Thyroid gland (tissue), 4 donors: Measurements from ENCODE around the gene STEAP4. TPM values are rescaled to one million over a fixed set of nuclear protein-coding genes. Genes with fewer than 3 reads are reported as not detected.

Experiments used
- DNase-seq, 2 donors: peaks; one replicate each; pipeline ENCODE4 v3.0.0-alpha.2; 2019
- H3K27ac ChIP-seq, 3 donors: fragments of 200-600 bp; sonication (generic); 1 replicate in 2 of 3; 2 replicates in 1 of 3; pipeline ENCODE4 v1.5.1; 2016 to 2019; ENCODE audit warnings: mild to moderate bottlenecking in 1 of 3, moderate library complexity in 1 of 3
- H3K27me3 ChIP-seq: fragments of 200-600 bp; sonication (generic); one replicate; pipeline ENCODE4 v1.5.1; 2019
- H3K36me3 ChIP-seq, 2 donors: fragments of 200-600 bp; sonication (generic); one replicate each; pipeline ENCODE4 v1.5.1; 2016 to 2019
- H3K4me1 ChIP-seq, 2 donors: fragments of 200-600 bp; sonication (generic); one replicate each; pipeline ENCODE4 v1.5.1; 2017 to 2019
- H3K4me3 ChIP-seq, 3 donors: fragments of 200-600 bp; sonication (generic); replicated peaks in 1 of 3; 1 replicate in 2 of 3; 2 replicates in 1 of 3; pipeline ENCODE4 v1.5.1; 2016; ENCODE audit warnings: mild to moderate bottlenecking in 1 of 3
- H3K9me3 ChIP-seq: fragments of 200-600 bp; sonication (generic); one replicate; pipeline ENCODE4 v1.5.1; 2017
- POLR2A ChIP-seq, 2 donors: fragments of 450-650 bp; IDR thresholded peaks; one replicate each; pipeline ENCODE4 v1.6.1; 2017; ENCODE audit warnings: antibody characterized with exemption in 2 of 2, mild to moderate bottlenecking in 2 of 2, moderate library complexity in 1 of 2
- WGBS, 2 donors: methylation state at CpG; one replicate each; pipeline ENCODE4 v1.1.5; 2017; 5-methylcytosine and 5-hydroxymethylcytosine counted together
- intact Hi-C: fragments of 100-400 bp; cut with DNase I; formaldehyde crosslinking; loops from one replicate; pipeline ENCODE4 v1.15.1; 2023
- total RNA-seq, 4 donors: library from RNA; depleted of rRNA; stranded (reverse); fragments of >200 nt; gene quantifications; one replicate each; pipeline ENCODE4 v1.2.3, GENCODE V29; 2016
- TF ChIP-seq, protein P1 (sequence below), 6 experiments: fragments of 200-600 bp in 3 of 6; fragments of 450-650 bp in 3 of 6; sonication (generic) in 3 of 6; IDR thresholded peaks; one replicate each; pipeline ENCODE4 v1.5.1; 2016 to 2019; ENCODE audit warnings: antibody characterized with exemption in 6 of 6, mild to moderate bottlenecking in 2 of 6, inconsistent platforms in 1 of 6, moderate library complexity in 1 of 6

STEAP4 gene
- total RNA-seq, 4 donors from 2014 or later = 34.3 to 162 (median 61.8) TPM

DNA sequence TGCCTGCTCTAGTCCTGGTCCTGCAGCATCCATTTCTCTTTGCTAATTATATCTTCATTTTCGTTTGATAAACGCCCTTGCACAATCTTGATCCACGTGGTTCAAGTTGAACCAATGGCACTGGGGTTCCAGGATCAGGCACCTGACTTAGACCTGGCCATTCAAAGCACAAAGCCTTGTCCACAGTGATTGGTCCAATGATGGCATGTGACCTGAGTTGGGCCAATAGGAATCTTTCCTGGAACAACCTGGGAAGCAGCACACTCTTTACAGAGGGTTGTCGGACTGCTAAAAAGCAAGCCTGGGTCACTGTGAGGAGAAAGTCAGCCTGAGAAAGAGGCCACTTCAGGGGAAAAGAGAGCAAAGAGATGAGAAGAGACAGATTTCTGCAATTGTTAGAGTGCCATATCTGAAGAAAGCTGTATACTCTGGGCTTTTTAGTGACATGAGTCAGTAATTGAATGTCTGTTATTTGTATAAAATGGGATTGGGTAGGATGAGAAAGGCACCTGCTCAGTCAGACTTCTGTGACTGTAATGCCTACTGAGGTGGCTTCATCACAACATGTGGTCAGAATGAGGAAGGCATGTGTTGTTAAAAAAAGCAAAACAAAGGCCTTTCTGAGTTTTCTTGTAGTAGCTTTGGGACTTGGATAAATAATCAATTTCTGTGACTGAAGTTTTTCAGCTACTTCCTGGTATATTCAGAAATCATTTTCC lies 4.4 kb upstream of the STEAP4 start:
- WGBS, 2 donors = 85 to 93% methylated on average over 4 of the region's 4 CpGs
- H3K4me1 ChIP-seq = peaks cover 13 to 14% of the 10 kb centered on the region in 2 donors
- H3K27me3 ChIP-seq = no peaks in the 10 kb centered on the region
- intact Hi-C loops = no loop called here
- no peaks in the 10 kb centered on the region for H3K36me3 ChIP-seq
- TF ChIP-seq, protein P1, sequence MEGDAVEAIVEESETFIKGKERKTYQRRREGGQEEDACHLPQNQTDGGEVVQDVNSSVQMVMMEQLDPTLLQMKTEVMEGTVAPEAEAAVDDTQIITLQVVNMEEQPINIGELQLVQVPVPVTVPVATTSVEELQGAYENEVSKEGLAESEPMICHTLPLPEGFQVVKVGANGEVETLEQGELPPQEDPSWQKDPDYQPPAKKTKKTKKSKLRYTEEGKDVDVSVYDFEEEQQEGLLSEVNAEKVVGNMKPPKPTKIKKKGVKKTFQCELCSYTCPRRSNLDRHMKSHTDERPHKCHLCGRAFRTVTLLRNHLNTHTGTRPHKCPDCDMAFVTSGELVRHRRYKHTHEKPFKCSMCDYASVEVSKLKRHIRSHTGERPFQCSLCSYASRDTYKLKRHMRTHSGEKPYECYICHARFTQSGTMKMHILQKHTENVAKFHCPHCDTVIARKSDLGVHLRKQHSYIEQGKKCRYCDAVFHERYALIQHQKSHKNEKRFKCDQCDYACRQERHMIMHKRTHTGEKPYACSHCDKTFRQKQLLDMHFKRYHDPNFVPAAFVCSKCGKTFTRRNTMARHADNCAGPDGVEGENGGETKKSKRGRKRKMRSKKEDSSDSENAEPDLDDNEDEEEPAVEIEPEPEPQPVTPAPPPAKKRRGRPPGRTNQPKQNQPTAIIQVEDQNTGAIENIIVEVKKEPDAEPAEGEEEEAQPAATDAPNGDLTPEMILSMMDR (IDR thresholded peaks at IDR 0.05) = no peak
- no peak for TF ChIP-seq POLR2A (IDR thresholded peaks at IDR 0.05)
- no peak overlapping the region for H3K4me3 ChIP-seq
- H3K27ac ChIP-seq = peak overlapping the region in 2 of 3 donors; percentile 29 to 43
- no peak for DNase-seq
- H3K9me3 ChIP-seq = no peaks in the 10 kb centered on the region

DNA sequence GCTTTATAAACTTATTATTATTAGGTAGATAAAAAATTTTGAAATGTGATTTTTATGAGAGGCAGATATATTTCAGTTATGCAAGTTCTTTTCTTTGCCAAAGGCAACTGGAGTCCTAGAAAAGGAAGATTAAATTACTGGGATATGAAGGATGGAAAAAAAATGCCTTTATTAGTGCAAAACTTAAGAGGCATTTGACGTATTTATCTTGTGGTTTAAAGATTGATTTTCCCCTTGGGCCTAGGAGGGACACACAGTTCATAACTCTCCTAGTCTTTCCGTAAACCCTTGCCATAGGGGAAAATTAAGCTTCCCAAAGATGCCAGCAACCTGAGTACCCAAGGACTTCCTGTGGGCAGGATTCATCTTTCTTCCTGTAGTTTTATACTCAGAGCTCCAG lies 3.1 kb upstream of the STEAP4 start:
- no peaks in the 10 kb centered on the region for H3K27me3 ChIP-seq
- no peaks in the 10 kb centered on the region for H3K36me3 ChIP-seq
- DNase-seq = no peak
- TF ChIP-seq, protein P1 (IDR thresholded peaks at IDR 0.05) = no peak
- H3K27ac ChIP-seq = peak overlapping the region in 1 of 3 donors; percentile 29
- WGBS, 2 donors = 87 to 89% methylated on average over 2 of the region's 2 CpGs
- peaks cover 13 to 14% of the 10 kb centered on the region in 2 donors for H3K4me1 ChIP-seq
- H3K4me3 ChIP-seq = no peak overlapping the region
- no peaks in the 10 kb centered on the region for H3K9me3 ChIP-seq
- intact Hi-C loops = no loop called here

DNA sequence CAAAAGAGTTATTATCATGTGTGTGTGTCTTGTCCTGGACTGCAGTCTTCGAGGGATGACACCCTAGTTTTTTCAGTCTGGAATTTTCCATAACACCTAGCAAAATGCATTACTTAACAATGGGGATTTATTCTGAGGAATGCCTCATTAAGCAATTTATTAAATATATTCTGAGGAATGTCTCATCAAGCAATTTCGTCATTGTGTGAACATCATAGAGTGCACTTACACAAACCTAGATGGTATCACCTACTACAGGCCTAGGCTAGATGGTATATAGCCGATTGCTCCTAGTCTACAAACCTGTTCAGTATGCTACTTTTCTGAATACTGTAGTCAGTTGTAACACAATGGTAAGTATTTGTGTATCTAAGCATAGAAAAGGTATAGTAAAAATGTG lies 1.1 kb upstream of the STEAP4 start:
- intact Hi-C loops = no loop called here
- H3K4me1 ChIP-seq = peaks cover 13 to 14% of the 10 kb centered on the region in 2 donors
- TF ChIP-seq POLR2A (IDR thresholded peaks at IDR 0.05) = no peak
- TF ChIP-seq, protein P1 (IDR thresholded peaks at IDR 0.05) = no peak
- H3K9me3 ChIP-seq = no peaks in the 10 kb centered on the region
- H3K36me3 ChIP-seq = no peaks in the 10 kb centered on the region
- H3K27me3 ChIP-seq = no peaks in the 10 kb centered on the region
- no peak for DNase-seq
- H3K4me3 ChIP-seq = no peak overlapping the region
- H3K27ac ChIP-seq = no peak overlapping the region
- WGBS, 2 donors = 91 to 94% methylated on average over 3 of the region's 3 CpGs

DNA sequence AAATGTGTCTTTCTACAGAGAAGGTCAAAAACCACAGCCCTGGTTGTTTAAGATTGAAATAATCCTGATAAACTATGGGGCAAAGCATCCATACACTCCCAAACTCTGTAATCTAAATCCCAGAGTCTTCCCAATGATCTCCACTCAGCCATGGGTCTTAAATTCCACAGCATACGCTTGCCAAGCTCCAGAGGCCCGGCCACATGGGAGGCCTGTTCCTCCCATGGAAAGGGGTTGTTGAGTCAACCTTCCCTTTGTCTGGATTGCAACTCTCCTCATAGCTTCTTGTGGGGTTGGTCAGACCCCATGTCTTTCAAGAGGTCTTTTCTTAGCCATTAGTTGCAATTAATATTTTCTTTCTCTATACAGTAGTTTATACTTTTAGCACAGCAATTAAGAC lies 718 bp upstream of the STEAP4 start:
- H3K27me3 ChIP-seq = no peaks in the 10 kb centered on the region
- TF ChIP-seq POLR2A (IDR thresholded peaks at IDR 0.05) = no peak
- TF ChIP-seq, protein P1 (IDR thresholded peaks at IDR 0.05) = no peak
- H3K9me3 ChIP-seq = no peaks in the 10 kb centered on the region
- intact Hi-C loops = no loop called here
- WGBS, 2 donors = 92 to 97% methylated on average over 2 of the region's 2 CpGs
- peaks cover 14% of the 10 kb centered on the region in 2 donors for H3K4me1 ChIP-seq
- no peak overlapping the region for H3K4me3 ChIP-seq
- DNase-seq = no peak
- H3K27ac ChIP-seq = peak overlapping the region in 1 of 3 donors; percentile 15
- no peaks in the 10 kb centered on the region for H3K36me3 ChIP-seq

DNA sequence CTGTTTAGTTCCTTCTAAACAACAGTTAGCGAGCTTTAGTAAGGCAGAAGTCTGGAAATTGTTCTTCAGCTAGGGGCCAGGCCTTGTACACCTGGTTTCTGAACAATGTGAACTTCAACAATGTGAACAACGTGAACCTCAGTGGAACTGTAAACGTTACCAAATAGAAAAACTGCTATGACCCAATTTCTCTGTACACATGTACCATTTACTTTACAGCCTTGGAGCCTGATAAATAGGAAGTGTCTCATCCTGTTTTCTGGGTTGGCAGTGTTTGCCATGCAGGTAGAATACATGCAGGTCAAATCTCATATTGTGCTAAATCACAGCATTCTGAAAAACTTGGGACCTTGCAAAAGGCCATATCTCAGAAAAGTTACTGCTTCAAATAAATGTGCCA lies 1.6 kb downstream of the STEAP4 start:
- no peak for TF ChIP-seq POLR2A (IDR thresholded peaks at IDR 0.05)
- TF ChIP-seq, protein P1 (IDR thresholded peaks at IDR 0.05) = no peak
- intact Hi-C loops = no loop called here
- H3K27me3 ChIP-seq = no peaks in the 10 kb centered on the region
- DNase-seq = no peak
- no peaks in the 10 kb centered on the region for H3K9me3 ChIP-seq
- no peak overlapping the region for H3K27ac ChIP-seq
- H3K4me1 ChIP-seq = peaks cover 0 to 4% of the 10 kb centered on the region in 2 donors
- no peak overlapping the region for H3K4me3 ChIP-seq
- 89 to 92% methylated on average over 3 of the region's 3 CpGs for WGBS, 2 donors
- no peaks in the 10 kb centered on the region for H3K36me3 ChIP-seq
